Neural crest cell (in vitro differentiated cells): Measurements from ENCODE around the gene C14orf93. TPM values are rescaled to one million over a fixed set of nuclear protein-coding genes. Genes with fewer than 3 reads are reported as not detected.
A peak's percentile ranks its signal among the peaks of the same experiment; 100 is the strongest.

Experiments used
- DNase-seq: peaks from one replicate; pipeline ENCODE4 v3.0.0; 2021; ENCODE audit warnings: low read depth, mixed read lengths, low spot score
- H3K27ac Mint-ChIP-seq: one replicate; pipeline ENCODE4 v1.8.0; 2021; ENCODE audit warnings: mild to moderate bottlenecking, mixed read lengths; ENCODE audit not compliant: unreplicated experiment
- H3K27me3 Mint-ChIP-seq: 2 replicates; pipeline ENCODE4 v1.8.0; 2021; ENCODE audit warnings: low read depth, mild to moderate bottlenecking, mixed read lengths
- H3K36me3 Mint-ChIP-seq: 2 replicates; pipeline ENCODE4 v1.8.0; 2021; ENCODE audit warnings: low read depth, mild to moderate bottlenecking, mixed read lengths
- H3K4me1 Mint-ChIP-seq: 2 replicates; pipeline ENCODE4 v1.8.0; 2021; ENCODE audit warnings: mixed read lengths
- H3K4me3 Mint-ChIP-seq: one replicate; pipeline ENCODE4 v1.8.0; 2021; ENCODE audit warnings: mild to moderate bottlenecking, mixed read lengths
- H3K9me3 Mint-ChIP-seq: 2 replicates; pipeline ENCODE4 v1.8.0; 2021; ENCODE audit warnings: mixed read lengths
- total RNA-seq: library from RNA; stranded (reverse); gene quantifications from 2 replicates; pipeline ENCODE4 v1.2.1, GENCODE V29; 2021
- TF ChIP-seq, protein P1 (sequence below): fragments of 200-600 bp; sonication (generic); conservative IDR thresholded peaks from 2 replicates; pipeline ENCODE4 v1.5.0; 2021; ENCODE audit warnings: antibody characterized with exemption, mild to moderate bottlenecking

The C14orf93 gene
- total RNA-seq, 1 donor from 2014 or later = 13.6 TPM

DNA sequence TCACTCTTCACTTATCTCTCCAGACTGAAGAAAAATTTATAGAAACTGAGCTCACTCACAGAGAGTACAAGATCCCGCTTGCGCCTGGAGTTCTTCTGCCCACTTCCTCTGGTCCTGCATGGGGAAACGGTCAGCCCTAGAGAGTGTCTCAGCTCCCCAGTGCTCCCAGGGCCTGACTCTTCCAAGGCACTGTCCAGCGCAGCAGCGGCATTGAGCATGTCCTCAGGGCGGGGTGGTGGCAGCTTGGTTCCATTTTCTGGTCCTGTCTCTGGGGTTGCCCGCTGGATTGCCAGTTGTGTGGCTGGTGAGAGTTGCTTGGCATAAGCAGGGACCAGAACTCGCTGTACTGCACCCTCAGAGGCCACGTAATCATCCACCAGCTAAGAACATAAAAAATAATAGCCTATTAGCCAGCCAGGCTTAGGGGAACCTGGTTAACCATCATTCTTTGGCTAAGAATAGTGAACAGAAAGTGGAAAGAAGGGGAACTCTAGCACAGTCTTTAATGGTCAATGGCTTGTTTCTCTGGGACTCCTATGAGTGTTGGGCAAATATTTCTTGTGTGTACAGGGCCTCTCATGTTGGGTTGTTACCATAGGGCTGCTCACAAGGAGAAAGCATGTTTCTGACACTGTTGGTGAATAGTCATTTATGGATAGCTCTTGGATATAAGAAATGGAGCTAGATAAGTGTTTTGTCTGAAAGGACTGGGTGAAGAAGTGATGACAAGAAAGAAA, 13.9 kb downstream of the C14orf93 start:
- H3K4me1 Mint-ChIP-seq = peaks cover 6% of the 10 kb centered on the region
- TF ChIP-seq, protein P1, sequence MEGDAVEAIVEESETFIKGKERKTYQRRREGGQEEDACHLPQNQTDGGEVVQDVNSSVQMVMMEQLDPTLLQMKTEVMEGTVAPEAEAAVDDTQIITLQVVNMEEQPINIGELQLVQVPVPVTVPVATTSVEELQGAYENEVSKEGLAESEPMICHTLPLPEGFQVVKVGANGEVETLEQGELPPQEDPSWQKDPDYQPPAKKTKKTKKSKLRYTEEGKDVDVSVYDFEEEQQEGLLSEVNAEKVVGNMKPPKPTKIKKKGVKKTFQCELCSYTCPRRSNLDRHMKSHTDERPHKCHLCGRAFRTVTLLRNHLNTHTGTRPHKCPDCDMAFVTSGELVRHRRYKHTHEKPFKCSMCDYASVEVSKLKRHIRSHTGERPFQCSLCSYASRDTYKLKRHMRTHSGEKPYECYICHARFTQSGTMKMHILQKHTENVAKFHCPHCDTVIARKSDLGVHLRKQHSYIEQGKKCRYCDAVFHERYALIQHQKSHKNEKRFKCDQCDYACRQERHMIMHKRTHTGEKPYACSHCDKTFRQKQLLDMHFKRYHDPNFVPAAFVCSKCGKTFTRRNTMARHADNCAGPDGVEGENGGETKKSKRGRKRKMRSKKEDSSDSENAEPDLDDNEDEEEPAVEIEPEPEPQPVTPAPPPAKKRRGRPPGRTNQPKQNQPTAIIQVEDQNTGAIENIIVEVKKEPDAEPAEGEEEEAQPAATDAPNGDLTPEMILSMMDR = no peak
- DNase-seq = no peak
- no peak overlapping the region for H3K27ac Mint-ChIP-seq
- no peak overlapping the region for H3K4me3 Mint-ChIP-seq
- H3K9me3 Mint-ChIP-seq = no peaks in the 10 kb centered on the region
- no peaks in the 10 kb centered on the region for H3K27me3 Mint-ChIP-seq
- no peaks in the 10 kb centered on the region for H3K36me3 Mint-ChIP-seq

DNA sequence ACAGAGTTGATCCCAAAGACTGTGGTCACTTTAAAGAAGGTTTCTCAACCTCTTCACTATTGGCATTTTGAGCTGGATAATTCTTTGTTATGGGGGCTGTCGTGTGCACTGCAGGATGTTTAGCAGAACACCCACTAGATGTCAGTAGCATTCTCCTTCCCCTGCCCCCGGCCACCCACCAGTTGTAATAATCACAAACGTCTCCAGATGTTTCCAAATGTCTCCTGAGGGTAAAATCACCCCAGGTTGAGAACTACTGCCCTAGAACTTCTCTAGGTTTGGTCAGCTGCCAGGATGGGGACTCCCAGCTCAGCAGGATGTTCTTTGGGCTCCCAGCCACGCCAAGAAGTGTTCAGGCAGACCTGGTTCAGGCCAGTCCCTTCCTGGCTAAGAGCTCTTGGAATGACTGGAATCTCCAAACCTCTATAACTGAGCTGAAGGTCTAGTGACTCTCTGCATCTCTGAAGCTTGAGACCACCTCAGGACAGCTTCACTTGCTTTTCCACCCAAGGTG, 15.1 kb downstream of the C14orf93 start:
- no peaks in the 10 kb centered on the region for H3K36me3 Mint-ChIP-seq
- H3K4me3 Mint-ChIP-seq = no peak overlapping the region
- no peak overlapping the region for H3K27ac Mint-ChIP-seq
- H3K9me3 Mint-ChIP-seq = no peaks in the 10 kb centered on the region
- no peak for DNase-seq
- H3K27me3 Mint-ChIP-seq = no peaks in the 10 kb centered on the region
- TF ChIP-seq, protein P1 = peak; percentile 60
- H3K4me1 Mint-ChIP-seq = peaks cover 6% of the 10 kb centered on the region

DNA sequence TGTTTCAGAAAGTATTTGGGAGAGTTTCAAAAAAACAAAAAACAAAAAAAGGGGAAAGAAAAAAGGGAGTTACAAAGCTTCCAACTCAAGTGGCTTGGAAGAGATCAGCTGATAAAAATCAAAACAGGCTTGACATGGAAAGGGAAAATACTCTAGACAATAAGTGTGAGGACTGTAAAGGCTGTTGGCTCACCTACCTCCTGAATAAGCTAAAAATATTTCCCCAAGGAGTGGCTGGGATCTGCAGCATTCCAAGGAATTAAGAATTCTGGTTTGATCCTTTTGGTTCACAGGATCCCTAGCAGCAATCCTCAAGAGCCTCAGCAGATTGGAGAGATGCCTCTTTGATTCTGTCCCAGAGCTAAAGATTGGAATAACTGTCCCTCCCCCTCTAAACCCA, 16.4 kb downstream of the C14orf93 start:
- H3K27me3 Mint-ChIP-seq = no peaks in the 10 kb centered on the region
- no peak for DNase-seq
- H3K36me3 Mint-ChIP-seq = no peaks in the 10 kb centered on the region
- TF ChIP-seq, protein P1 = no peak
- H3K9me3 Mint-ChIP-seq = no peaks in the 10 kb centered on the region
- H3K27ac Mint-ChIP-seq = peak overlapping the region; percentile 80
- H3K4me1 Mint-ChIP-seq = peaks cover 6% of the 10 kb centered on the region
- no peak overlapping the region for H3K4me3 Mint-ChIP-seq

DNA sequence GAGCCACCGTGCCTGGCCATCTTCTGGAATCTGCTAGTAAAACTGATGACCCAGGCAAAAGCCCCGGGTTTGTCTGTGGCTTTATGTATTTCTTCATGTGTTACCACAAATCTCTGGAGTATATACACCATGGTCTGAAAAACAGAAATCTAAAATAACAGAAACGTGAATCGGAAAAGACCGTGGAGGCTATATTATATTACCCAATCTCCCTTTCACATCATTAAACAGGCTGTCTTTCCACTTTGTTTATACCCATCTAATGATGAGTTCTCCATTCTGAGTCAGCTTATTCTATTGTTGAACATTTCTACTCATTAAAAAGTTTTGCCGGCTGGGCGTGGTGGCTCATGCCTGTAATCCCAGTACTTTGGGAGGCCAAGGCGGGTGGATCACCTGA, 18.1 kb downstream of the C14orf93 start:
- H3K36me3 Mint-ChIP-seq = no peaks in the 10 kb centered on the region
- no peak overlapping the region for H3K4me3 Mint-ChIP-seq
- DNase-seq = no peak
- peaks cover 6% of the 10 kb centered on the region for H3K4me1 Mint-ChIP-seq
- TF ChIP-seq, protein P1 = no peak
- no peaks in the 10 kb centered on the region for H3K27me3 Mint-ChIP-seq
- H3K27ac Mint-ChIP-seq = no peak overlapping the region
- H3K9me3 Mint-ChIP-seq = no peaks in the 10 kb centered on the region

DNA sequence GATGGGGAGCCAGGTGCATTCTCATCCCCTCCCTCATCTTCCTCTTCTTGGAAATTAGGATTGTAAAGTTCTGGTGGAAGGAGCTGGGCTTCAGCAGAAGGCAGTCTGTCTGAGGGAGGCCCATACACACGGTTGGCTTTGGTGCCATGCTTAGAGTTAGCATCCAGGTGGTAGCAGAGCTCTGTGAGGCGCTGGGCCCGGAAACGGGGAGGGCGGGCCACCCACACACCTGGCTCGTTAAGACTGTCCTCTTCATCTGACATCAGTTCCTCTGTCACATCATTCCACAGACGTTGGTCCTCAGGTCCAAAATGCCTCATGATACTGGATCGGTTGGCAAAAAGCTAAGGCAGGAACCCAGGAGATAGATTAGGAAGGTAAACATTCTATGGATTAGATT, 22.7 kb downstream of the C14orf93 start:
- TF ChIP-seq, protein P1 = no peak
- Mint-ChIP-seq H3K9me3 (no peaks in the 10 kb centered on the region), H3K27ac (no peak overlapping the region), H3K27me3 (no peaks in the 10 kb centered on the region), H3K4me1 (no peaks in the 10 kb centered on the region), H3K36me3 (no peaks in the 10 kb centered on the region), H3K4me3 (no peak overlapping the region)
- DNase-seq = no peak
